ENCODE data around the gene LPCAT4. TPM values are rescaled to one million over a fixed set of nuclear protein-coding genes. Genes with fewer than 3 reads are reported as not detected.
A peak's percentile ranks its signal among the peaks of the same experiment; 100 is the strongest.

The LPCAT4 gene
- total and polyA plus RNA-seq, 9 of the 15 experiments (the other 6 are each of a cell fraction or from before 2014, with no cell fraction given) = 7.3 to 34.3 (median 14.4) TPM

- ATAC-seq (no peak), DNase-seq (ENCODE audit: extremely low read depth in 1 of 4, low spot score in 3 of 4) (no peak), FAIRE-seq (peak; percentile 29)
- H3K9me3 ChIP-seq (replicated peaks; ENCODE audit: control insufficient read depth, insufficient read depth, low read depth, low read length) = no peaks in the 10 kb centered on the region
- no peaks in the 10 kb centered on the region for H4K20me1 ChIP-seq (replicated peaks; ENCODE audit: control insufficient read depth, insufficient read depth, low read length)
- H3K4me3 ChIP-seq = no peak overlapping the region
- H3K79me2 ChIP-seq (ENCODE audit: control insufficient read depth, insufficient read depth, low read length) = peaks cover 4% of the 10 kb centered on the region; the same call in 2 of the 3 replicates
- H3K36me3 ChIP-seq (ENCODE audit: control insufficient read depth, insufficient read depth, low read length) = peaks cover 18% of the 10 kb centered on the region; the same call in 2 of the 3 replicates
- CTCF ChIA-PET (ENCODE audit: low intra/inter-chr PET ratio) = no interaction called here
- H3K27ac ChIP-seq (ENCODE audit: extremely low read depth, low read depth, low read length) = no peak overlapping the region; the same call in 2 of the 3 replicates
- H3K4me1 ChIP-seq (replicated peaks in 1 of 2; ENCODE audit: control insufficient read depth in 2 of 2, insufficient read depth in 2 of 2, low read length in 2 of 2) = peaks cover 39 to 44% of the 10 kb centered on the region in 2 experiments
- TF ChIP-seq ZNF740 (CRISPR knock-in tag; IDR thresholded peaks at IDR 0.05) (no peak), ZNF740 (tag; IDR thresholded peaks at IDR 0.05) (no peak), FOSL1 (tag; conservative IDR thresholded peaks at IDR 0.05) (peak; percentile 16; the same call in 1 of the 2 replicates), TBL1XR1 (IDR thresholded peaks at IDR 0.05; ENCODE audit: low read length in 2 of 2) (no peak), KAT2B (IDR thresholded peaks at IDR 0.05; ENCODE audit: low read depth, low read length) (no peak)
- intact Hi-C loops (cut with micrococcal nuclease) = loop anchor here (5.0 kb wide), 1 partner anchor 93 kb away; no protein-coding TSS in a partner anchor
- peak overlapping the region; percentile 36 for H3K4me2 ChIP-seq (ENCODE audit: insufficient read depth, low read length)
- POLR2A ChIA-PET = interaction anchor here (1.5 kb wide), 1 partner anchor 10 kb away, joined by 4 read pairs; no protein-coding TSS in a partner anchor
- H3K9ac ChIP-seq (ENCODE audit: insufficient read depth in 1 of 2, low read depth in 2 of 2, low read length in 2 of 2) = peak overlapping the region in 1 of 2 experiments; percentile 33; a peak in 1 of 4 replicates
- in situ Hi-C loops (cut with MboI) = no loop called here
- H3K27me3 ChIP-seq (ENCODE audit: control insufficient read depth in 2 of 2, insufficient read depth in 2 of 2, low read length in 2 of 2) = no peaks in the 10 kb centered on the region
- peak overlapping the region; percentile 48 for H2AFZ ChIP-seq (ENCODE audit: low read depth, low read length)
- WGBS (ENCODE audit: insufficient coverage, low coverage, missing lambda C conversion rate) = 43% methylated on average over 3 of the region's 3 CpGs
- H3K9me1 ChIP-seq (ENCODE audit: control insufficient read depth, insufficient read depth, low read length) = no peaks in the 10 kb centered on the region
- BruUV-seq (replicated peaks) = no TSS peak
Observed at GRCh38 chr15:34335176-34336032, 31.6 kb downstream of the LPCAT4 start.

All from K562 (cell line).